SJCRH30 (cell line): Measurements from ENCODE around the gene RHBDL1. TPM values are rescaled to one million over a fixed set of nuclear protein-coding genes. Genes with fewer than 3 reads are reported as not detected.

ENCODE experiments used
- DNase-seq, 2 experiments: peaks; one replicate each; pipeline ENCODE4 v3.0.0-alpha.2; 2015 to 2020
- H3K27ac ChIP-seq: fragments of 250-450 bp; sonication (Bioruptor Pico); 2 replicates; pipeline ENCODE4 v1.5.1; 2020; ENCODE audit warnings: mild to moderate bottlenecking, moderate library complexity
- H3K27me3 ChIP-seq: fragments of 250-450 bp; sonication (Bioruptor Pico); 2 replicates; pipeline ENCODE4 v1.5.1; 2020; ENCODE audit warnings: mild to moderate bottlenecking, moderate library complexity
- H3K36me3 ChIP-seq: fragments of 250-450 bp; sonication (Bioruptor Pico); 2 replicates; pipeline ENCODE4 v1.5.1; 2020; ENCODE audit warnings: mild to moderate bottlenecking, moderate library complexity
- H3K4me1 ChIP-seq: fragments of 250-450 bp; sonication (Bioruptor Pico); 2 replicates; pipeline ENCODE4 v1.5.1; 2020; ENCODE audit warnings: mild to moderate bottlenecking, moderate library complexity
- H3K4me3 ChIP-seq: fragments of 250-450 bp; sonication (Bioruptor Pico); 2 replicates; pipeline ENCODE4 v1.5.1; 2020; ENCODE audit warnings: mild to moderate bottlenecking, moderate library complexity
- H3K9me3 ChIP-seq: fragments of 250-450 bp; sonication (Bioruptor Pico); replicated peaks from 2 replicates; pipeline ENCODE4 v1.5.1; 2020; ENCODE audit warnings: mild to moderate bottlenecking, moderate library complexity
- total RNA-seq: library from RNA; depleted of rRNA; stranded (reverse); fragments of >200 nt; shearing (Covaris generic); gene quantifications from 2 replicates; pipeline ENCODE4 v1.2.3, GENCODE V29; 2014

Gene RHBDL1
- total RNA-seq, 1 experiment from 2014 or later, result 2.5 TPM

GRCh38 chr16:714558-715476, 39.3 kb downstream of the RHBDL1 start, which contains the start of gene METRN:
Gene METRN, plus strand, starts transcription at chr16:715118. Its CDS starts 172 bp downstream, at chr16:715290.
- Histone ChIP-seq H3K27ac (peak within 1 kb of the TSS; percentile 11; the same call in 1 of the 2 replicates), H3K4me1 (peaks cover 48% of the 10 kb centered on the region), H3K36me3 (no peaks in the 10 kb centered on the region), H3K4me3 (peak within 1 kb of the TSS; percentile 88), H3K27me3 (no peaks in the 10 kb centered on the region), H3K9me3 (no peaks in the 10 kb centered on the region)
- peak; percentile 92 for DNase-seq

- H3K27me3 ChIP-seq, result no peaks in the 10 kb centered on the region
- no peaks in the 10 kb centered on the region for H3K36me3 ChIP-seq
- peak; percentile 39 to 56 for DNase-seq
- no peaks in the 10 kb centered on the region for H3K9me3 ChIP-seq
- H3K4me3 ChIP-seq, result peak overlapping the region; percentile 88
- no peak overlapping the region; the same call in 1 of the 2 replicates for H3K27ac ChIP-seq
- peaks cover 44% of the 10 kb centered on the region for H3K4me1 ChIP-seq
Measured at GRCh38 chr16:715477-716199, 40.2 kb downstream of the RHBDL1 start.

GRCh38 chr16:716200-716568, 40.7 kb downstream of the RHBDL1 start:
- Histone ChIP-seq H3K9me3 (no peaks in the 10 kb centered on the region), H3K27ac (no peak overlapping the region; the same call in 1 of the 2 replicates), H3K36me3 (no peaks in the 10 kb centered on the region), H3K4me3 (peak overlapping the region; percentile 88), H3K4me1 (peaks cover 38% of the 10 kb centered on the region), H3K27me3 (no peaks in the 10 kb centered on the region)
- peak in 1 of 2 experiments; percentile 44 for DNase-seq

GRCh38 chr16:716768-717325, 41.4 kb downstream of the RHBDL1 start:
- peaks cover 33% of the 10 kb centered on the region for H3K4me1 ChIP-seq
- H3K27ac ChIP-seq, result no peak overlapping the region
- H3K36me3 ChIP-seq, result no peaks in the 10 kb centered on the region
- H3K27me3 ChIP-seq, result no peaks in the 10 kb centered on the region
- H3K4me3 ChIP-seq, result no peak overlapping the region
- no peaks in the 10 kb centered on the region for H3K9me3 ChIP-seq
- no peak for DNase-seq

- no peak overlapping the region for H3K27ac ChIP-seq
- H3K4me1 ChIP-seq, result peaks cover 28% of the 10 kb centered on the region
- H3K27me3 ChIP-seq, result no peaks in the 10 kb centered on the region
- H3K9me3 ChIP-seq, result no peaks in the 10 kb centered on the region
- H3K36me3 ChIP-seq, result no peaks in the 10 kb centered on the region
- no peak overlapping the region for H3K4me3 ChIP-seq
- DNase-seq, result no peak
Measured at GRCh38 chr16:717450-718245, 42.2 kb downstream of the RHBDL1 start.

- no peaks in the 10 kb centered on the region for H3K27me3 ChIP-seq
- H3K4me3 ChIP-seq, result no peak overlapping the region
- no peak for DNase-seq
- H3K9me3 ChIP-seq, result no peaks in the 10 kb centered on the region
- peaks cover 28% of the 10 kb centered on the region for H3K4me1 ChIP-seq
- no peak overlapping the region for H3K27ac ChIP-seq
- no peaks in the 10 kb centered on the region for H3K36me3 ChIP-seq
Measured at GRCh38 chr16:718389-718788, 42.9 kb downstream of the RHBDL1 start.

- no peaks in the 10 kb centered on the region for H3K36me3 ChIP-seq
- no peak overlapping the region for H3K27ac ChIP-seq
- no peaks in the 10 kb centered on the region for H3K27me3 ChIP-seq
- H3K9me3 ChIP-seq, result no peaks in the 10 kb centered on the region
- H3K4me3 ChIP-seq, result no peak overlapping the region
- H3K4me1 ChIP-seq, result peaks cover 25% of the 10 kb centered on the region
- no peak for DNase-seq
Measured at GRCh38 chr16:718922-719321, 43.5 kb downstream of the RHBDL1 start.

GRCh38 chr16:719815-720446, 44.5 kb downstream of the RHBDL1 start:
- H3K9me3 ChIP-seq, result no peaks in the 10 kb centered on the region
- peaks cover 21% of the 10 kb centered on the region for H3K4me1 ChIP-seq
- H3K4me3 ChIP-seq, result peak overlapping the region; percentile 69
- peak overlapping the region; percentile 72 for H3K27ac ChIP-seq
- H3K36me3 ChIP-seq, result no peaks in the 10 kb centered on the region
- peak; percentile 42 to 63 for DNase-seq
- H3K27me3 ChIP-seq, result no peaks in the 10 kb centered on the region

- H3K27ac ChIP-seq, result peak overlapping the region; percentile 72
- peak overlapping the region; percentile 69 for H3K4me3 ChIP-seq
- DNase-seq, result peak; percentile 90 to 94
- peaks cover 21% of the 10 kb centered on the region for H3K4me1 ChIP-seq
- H3K27me3 ChIP-seq, result no peaks in the 10 kb centered on the region
- no peaks in the 10 kb centered on the region for H3K36me3 ChIP-seq
- no peaks in the 10 kb centered on the region for H3K9me3 ChIP-seq
Measured at GRCh38 chr16:720447-720989, 45.0 kb downstream of the RHBDL1 start.

GRCh38 chr16:720990-721764, 45.7 kb downstream of the RHBDL1 start, which contains the start of gene ANTKMT:
Gene ANTKMT, plus strand, starts transcription at chr16:721146. Its CDS starts 129 bp downstream, at chr16:721275.
- H3K27ac ChIP-seq, result peak within 1 kb of the TSS; percentile 72
- H3K9me3 ChIP-seq, result no peaks in the 10 kb centered on the region
- peak within 1 kb of the TSS; percentile 69 for H3K4me3 ChIP-seq
- H3K27me3 ChIP-seq, result no peaks in the 10 kb centered on the region
- peak; percentile 74 to 81 for DNase-seq
- peaks cover 19% of the 10 kb centered on the region for H3K4me1 ChIP-seq
- H3K36me3 ChIP-seq, result no peaks in the 10 kb centered on the region

- Histone ChIP-seq H3K27me3 (no peaks in the 10 kb centered on the region), H3K4me3 (peak overlapping the region; percentile 69), H3K4me1 (peaks cover 16% of the 10 kb centered on the region), H3K9me3 (no peaks in the 10 kb centered on the region), H3K36me3 (no peaks in the 10 kb centered on the region), H3K27ac (no peak overlapping the region)
- DNase-seq, result no peak
Measured at GRCh38 chr16:721765-722540, 46.5 kb downstream of the RHBDL1 start.

GRCh38 chr16:722835-723633, 47.6 kb downstream of the RHBDL1 start:
- Histone ChIP-seq H3K4me1 (peaks cover 18% of the 10 kb centered on the region), H3K9me3 (no peaks in the 10 kb centered on the region), H3K27me3 (no peaks in the 10 kb centered on the region), H3K27ac (no peak overlapping the region), H3K36me3 (no peaks in the 10 kb centered on the region), H3K4me3 (no peak overlapping the region)
- no peak for DNase-seq
